GM21381 (cell line): ENCODE data around the gene ZNF699.
"Not testable (repeated sequence)": the region's sequence is repeated elsewhere in the genome, so short reads cannot be mapped to it uniquely, and the experiment has no call there.

Source experiments
- ATAC-seq: cut with Tn5 transposase; IDR thresholded peaks from one replicate; pipeline ENCODE4 v1.9.1; 2021; ENCODE audit warnings: mild to moderate bottlenecking, moderate library complexity; ENCODE audit not compliant: unreplicated experiment

Gene ZNF699

GRCh38 chr19:9289231-9289884, 20.3 kb downstream of the ZNF699 start:
- no peak for ATAC-seq

GRCh38 chr19:9283485-9283884, 26.2 kb downstream of the ZNF699 start:
- not testable (repeated sequence) for ATAC-seq

GRCh38 chr19:9251236-9251635, 58.4 kb downstream of the ZNF699 start:
- ATAC-seq = no peak

GRCh38 chr19:9250630-9251029, 59.0 kb downstream of the ZNF699 start, which contains the start of gene OR7E24:
OR7E24 (plus strand) TSS chr19:9250930; CDS start chr19:9251044, 114 bp downstream.
- ATAC-seq = no peak
